Measurements from ENCODE around the gene DDI2. TPM values are rescaled to one million over a fixed set of nuclear protein-coding genes. Genes with fewer than 3 reads are reported as not detected.

Gene DDI2
- total and polyA plus RNA-seq, 4 donors: 9.5 to 72.5 (median 42.0) TPM

DNA sequence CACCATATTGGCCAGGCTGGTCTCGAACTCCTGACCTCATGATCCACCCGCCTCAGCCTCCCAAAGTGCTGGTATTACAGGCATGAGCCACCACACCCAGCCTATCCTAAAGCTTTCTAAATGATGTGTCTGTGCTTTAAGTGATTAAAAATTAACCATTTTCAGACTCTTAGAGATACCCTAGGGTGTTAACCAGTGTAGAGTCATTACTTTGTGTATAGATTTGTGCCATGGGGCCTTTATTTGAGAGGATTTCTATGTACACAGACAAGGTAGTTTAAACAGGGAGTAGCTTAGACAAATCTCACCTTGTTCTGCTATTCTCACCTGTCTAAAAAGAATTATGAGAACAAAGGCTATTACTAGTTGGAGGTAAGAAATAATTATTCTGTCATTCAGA lies 54.2 kb downstream of the DDI2 start (continued):
- no peak for TF ChIP-seq ZBTB33 (IDR thresholded peaks at IDR 0.05)
- TF ChIP-seq, protein P1, sequence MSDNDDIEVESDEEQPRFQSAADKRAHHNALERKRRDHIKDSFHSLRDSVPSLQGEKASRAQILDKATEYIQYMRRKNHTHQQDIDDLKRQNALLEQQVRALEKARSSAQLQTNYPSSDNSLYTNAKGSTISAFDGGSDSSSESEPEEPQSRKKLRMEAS (IDR thresholded peaks at IDR 0.05): no peak

- no peak for DNase-seq (ENCODE audit: low spot score)
- H3K27ac ChIP-seq (ENCODE audit: low read depth in 1 of 2, low read length in 2 of 2): no peak overlapping the region
- TF ChIP-seq YY1 (IDR thresholded peaks at IDR 0.05) (no peak), FOXA1 (IDR thresholded peaks at IDR 0.05) (no peak), HNF4G (IDR thresholded peaks at IDR 0.05) (no peak), RAD21 (IDR thresholded peaks at IDR 0.05) (no peak), FOXA2 (IDR thresholded peaks at IDR 0.05) (no peak), EGR1 (IDR thresholded peaks at IDR 0.05; ENCODE audit: low read depth in 2 of 2) (no peak), REST (IDR thresholded peaks at IDR 0.05) (no peak), GABPA (IDR thresholded peaks at IDR 0.05 in 1 of 2, conservative IDR thresholded peaks at IDR 0.05 in 1 of 2) (no peak), JUND (IDR thresholded peaks at IDR 0.05) (no peak), SP1 (IDR thresholded peaks at IDR 0.05) (no peak), TAF1 (conservative IDR thresholded peaks at IDR 0.05) (no peak), ZBTB33 (IDR thresholded peaks at IDR 0.05) (no peak), RXRA (IDR thresholded peaks at IDR 0.05) (no peak), NR2F2 (IDR thresholded peaks at IDR 0.05) (no peak), HNF4A (conservative IDR thresholded peaks at IDR 0.05) (no peak), ATF3 (IDR thresholded peaks at IDR 0.05) (no peak)
- TF ChIP-seq, protein P2, sequence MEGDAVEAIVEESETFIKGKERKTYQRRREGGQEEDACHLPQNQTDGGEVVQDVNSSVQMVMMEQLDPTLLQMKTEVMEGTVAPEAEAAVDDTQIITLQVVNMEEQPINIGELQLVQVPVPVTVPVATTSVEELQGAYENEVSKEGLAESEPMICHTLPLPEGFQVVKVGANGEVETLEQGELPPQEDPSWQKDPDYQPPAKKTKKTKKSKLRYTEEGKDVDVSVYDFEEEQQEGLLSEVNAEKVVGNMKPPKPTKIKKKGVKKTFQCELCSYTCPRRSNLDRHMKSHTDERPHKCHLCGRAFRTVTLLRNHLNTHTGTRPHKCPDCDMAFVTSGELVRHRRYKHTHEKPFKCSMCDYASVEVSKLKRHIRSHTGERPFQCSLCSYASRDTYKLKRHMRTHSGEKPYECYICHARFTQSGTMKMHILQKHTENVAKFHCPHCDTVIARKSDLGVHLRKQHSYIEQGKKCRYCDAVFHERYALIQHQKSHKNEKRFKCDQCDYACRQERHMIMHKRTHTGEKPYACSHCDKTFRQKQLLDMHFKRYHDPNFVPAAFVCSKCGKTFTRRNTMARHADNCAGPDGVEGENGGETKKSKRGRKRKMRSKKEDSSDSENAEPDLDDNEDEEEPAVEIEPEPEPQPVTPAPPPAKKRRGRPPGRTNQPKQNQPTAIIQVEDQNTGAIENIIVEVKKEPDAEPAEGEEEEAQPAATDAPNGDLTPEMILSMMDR (IDR thresholded peaks at IDR 0.05; ENCODE audit: low read depth, low read length, missing input control): no peak
- TF ChIP-seq, protein P1 (IDR thresholded peaks at IDR 0.05): no peak
- no peaks in the 10 kb centered on the region for H3K4me1 ChIP-seq (ENCODE audit: control insufficient read depth in 4 of 4, insufficient read depth in 4 of 4, low read length in 3 of 4)
- H3K27me3 ChIP-seq (ENCODE audit: control insufficient read depth in 4 of 4, insufficient read depth in 4 of 4, low read length in 3 of 4): no peaks in the 10 kb centered on the region
- WGBS: 80% methylated on average over 12 of the region's 12 CpGs
- no peak overlapping the region for H3K4me3 ChIP-seq (ENCODE audit: low read depth in 1 of 3, low read length in 3 of 3)
- no peak overlapping the region for H3K9ac ChIP-seq (ENCODE audit: low read depth in 1 of 2, low read length in 2 of 2)
- H3K9me3 ChIP-seq (ENCODE audit: control insufficient read depth in 4 of 4, low read length in 3 of 4): no peaks in the 10 kb centered on the region
- H3K36me3 ChIP-seq (ENCODE audit: control insufficient read depth in 4 of 4, insufficient read depth in 3 of 4, low read depth in 1 of 4, low read length in 3 of 4): no peaks in the 10 kb centered on the region
These were observed 57.3 kb downstream of the DDI2 start for GRCh38 chr1:15674386-15675159.
